GM18507 (cell line): Measurements from ENCODE around the gene KDM4E.
"Not testable (repeated sequence)": the region's sequence is repeated elsewhere in the genome, so short reads cannot be mapped to it uniquely, and the experiment has no call there.

Experiments
- DNase-seq: peaks from one replicate; pipeline ENCODE4 v3.0.0; 2011; ENCODE audit warnings: low read depth; ENCODE audit not compliant: insufficient read length; ENCODE audit errors: extremely low spot score
- FAIRE-seq: peaks from 2 replicates; lab custom pipeline; 2011; peaks lifted over from hg19 to GRCh38; lab: Jason Lieb, UNC

Gene KDM4E

GRCh38 chr11:95045812-95046211 lies 20.8 kb downstream of the KDM4E start:
- DNase-seq (no peak), FAIRE-seq (no peak)

- not testable (repeated sequence) for DNase-seq, FAIRE-seq
Measured at GRCh38 chr11:95049122-95049521, 24.1 kb downstream of the KDM4E start, which contains the start of gene KDM4F. KDM4F (plus strand) TSS chr11:95049422.

- no peak for DNase-seq
- FAIRE-seq = no peak
Measured at GRCh38 chr11:95050595-95051202, 25.6 kb downstream of the KDM4E start.

GRCh38 chr11:95054356-95054755 lies 29.3 kb downstream of the KDM4E start:
- no peak for DNase-seq
- no peak for FAIRE-seq

GRCh38 chr11:95055283-95055897 lies 30.3 kb downstream of the KDM4E start:
- DNase-seq = peak; percentile 12
- peak; percentile 70 for FAIRE-seq

GRCh38 chr11:95057959-95058358 lies 32.9 kb downstream of the KDM4E start:
- FAIRE-seq (no peak), DNase-seq (no peak)

- DNase-seq = no peak
- no peak for FAIRE-seq
Measured at GRCh38 chr11:95058621-95059020, 33.6 kb downstream of the KDM4E start.

GRCh38 chr11:95059046-95059445 lies 34.0 kb downstream of the KDM4E start:
- FAIRE-seq = no peak
- DNase-seq = no peak

- DNase-seq (no peak), FAIRE-seq (no peak)
Measured at GRCh38 chr11:95065336-95065735, 40.3 kb downstream of the KDM4E start.

- FAIRE-seq = peak; percentile 36
- no peak for DNase-seq
Measured at GRCh38 chr11:95066716-95067038, 41.6 kb downstream of the KDM4E start, which contains the start of gene SRSF8. SRSF8 (plus strand) TSS chr11:95066919; CDS start chr11:95067227, 308 bp downstream.

GRCh38 chr11:95067039-95067840 lies 42.2 kb downstream of the KDM4E start:
- FAIRE-seq = peak; percentile 74
- peak; percentile 32 for DNase-seq

- no peak for DNase-seq
- FAIRE-seq = no peak
Measured at GRCh38 chr11:95067841-95068219, 42.8 kb downstream of the KDM4E start.

GRCh38 chr11:95068549-95068948 lies 43.5 kb downstream of the KDM4E start:
- FAIRE-seq (peak; percentile 94), DNase-seq (no peak)

GRCh38 chr11:95070471-95070870 lies 45.4 kb downstream of the KDM4E start:
- DNase-seq (no peak), FAIRE-seq (no peak)

- no peak for DNase-seq
- FAIRE-seq = no peak
Measured at GRCh38 chr11:95072948-95073347, 47.9 kb downstream of the KDM4E start.

- FAIRE-seq = no peak
- no peak for DNase-seq
Measured at GRCh38 chr11:95074792-95075563, 49.9 kb downstream of the KDM4E start.

- FAIRE-seq (peak; percentile 44), DNase-seq (no peak)
Measured at GRCh38 chr11:95076416-95076815, 51.4 kb downstream of the KDM4E start.

- DNase-seq (no peak), FAIRE-seq (no peak)
Measured at GRCh38 chr11:95076981-95077380, 51.9 kb downstream of the KDM4E start.
